Endodermal cell (in vitro differentiated cells): Measurements from ENCODE around the gene MRTFB. TPM values are rescaled to one million over a fixed set of nuclear protein-coding genes. Genes with fewer than 3 reads are reported as not detected.

ENCODE experiments used
- DNase-seq: peaks from one replicate; pipeline ENCODE4 v3.0.0-alpha.2; 2017
- H3K27ac ChIP-seq: 2 replicates; pipeline ENCODE4 v1.5.1; 2013; ENCODE audit warnings: mild to moderate bottlenecking, low read depth, low read length, moderate library complexity
- H3K27me3 ChIP-seq: 2 replicates; pipeline ENCODE4 v1.6.1; 2013; ENCODE audit warnings: mild to moderate bottlenecking, low read length, moderate library complexity; ENCODE audit not compliant: insufficient read depth, control insufficient read depth, poor library complexity, severe bottlenecking
- H3K36me3 ChIP-seq: 2 replicates; pipeline ENCODE4 v1.7.0; 2013; ENCODE audit warnings: mild to moderate bottlenecking, low read length, moderate library complexity; ENCODE audit not compliant: control insufficient read depth, insufficient read depth
- H3K4me1 ChIP-seq: one replicate; pipeline ENCODE4 v1.7.0; 2013; ENCODE audit warnings: low read length; ENCODE audit not compliant: control insufficient read depth, insufficient read depth
- H3K4me3 ChIP-seq: 2 replicates; pipeline ENCODE4 v1.5.1; 2013; ENCODE audit warnings: mild to moderate bottlenecking, low read length, moderate library complexity
- H3K9ac ChIP-seq: 2 replicates; pipeline ENCODE4 v1.6.1; 2013; ENCODE audit warnings: mild to moderate bottlenecking, low read length, moderate library complexity; ENCODE audit not compliant: poor library complexity, severe bottlenecking; ENCODE audit errors: extremely low read depth
- H3K9me3 ChIP-seq: 2 replicates; pipeline ENCODE4 v1.6.1; 2013; ENCODE audit warnings: mild to moderate bottlenecking, low read length, moderate library complexity; ENCODE audit not compliant: control insufficient read depth
- H3K27ac Mint-ChIP-seq: 2 replicates; pipeline ENCODE4 v1.8.0; 2020; ENCODE audit warnings: mixed read lengths
- H3K27me3 Mint-ChIP-seq: 2 replicates; pipeline ENCODE4 v1.8.0; 2021; ENCODE audit warnings: mild to moderate bottlenecking, mixed read lengths; ENCODE audit not compliant: insufficient read depth
- H3K36me3 Mint-ChIP-seq: 2 replicates; pipeline ENCODE4 v1.8.0; 2020; ENCODE audit warnings: low read depth, mixed read lengths
- H3K4me1 Mint-ChIP-seq: 2 replicates; pipeline ENCODE4 v1.8.0; 2020; ENCODE audit warnings: mixed read lengths
- H3K4me3 Mint-ChIP-seq: 2 replicates; pipeline ENCODE4 v1.8.0; 2020; ENCODE audit warnings: mild to moderate bottlenecking, moderate library complexity, mixed read lengths
- H3K9me3 Mint-ChIP-seq: 2 replicates; pipeline ENCODE4 v1.8.0; 2020; ENCODE audit warnings: mild to moderate bottlenecking, mixed read lengths
- WGBS, 2 experiments: methylation state at CpG; one replicate each; pipeline versions ENCODE4 v1.1.5 to v1.1.7; 2013; ENCODE audit warnings: missing lambda C conversion rate in 2 of 2, mixed read lengths in 1 of 2; ENCODE audit not compliant: insufficient coverage in 1 of 2, insufficient read length in 1 of 2; 5-methylcytosine and 5-hydroxymethylcytosine counted together
- total RNA-seq, 2 donors: library from RNA; stranded (reverse); fragmentation: NEBNext Ultra II Directional in 1 of 2; extraction: Animal tissue kit (Norgen Biotek cat#: 25700) in 1 of 2; gene quantifications; 2 replicates in 1 of 2; 3 replicates in 1 of 2; pipeline ENCODE4 v1.2.1, GENCODE V29; 2021
- TF ChIP-seq, protein P1 (sequence below): fragments of 200-600 bp; sonication (generic); conservative IDR thresholded peaks from 2 replicates; pipeline ENCODE4 v1.5.0; 2021; ENCODE audit warnings: antibody characterized with exemption, mild to moderate bottlenecking

The MRTFB gene
- total RNA-seq, 2 donors from 2014 or later = 49.4 to 58.6 TPM

- Histone ChIP-seq H3K27ac (no peak overlapping the region), H3K27me3 (no peaks in the 10 kb centered on the region), H3K36me3 (no peaks in the 10 kb centered on the region), H3K4me1 (peaks cover 5% of the 10 kb centered on the region), H3K9ac (no peak overlapping the region), H3K9me3 (no peaks in the 10 kb centered on the region), H3K4me3 (no peak overlapping the region)
- TF ChIP-seq, protein P1, sequence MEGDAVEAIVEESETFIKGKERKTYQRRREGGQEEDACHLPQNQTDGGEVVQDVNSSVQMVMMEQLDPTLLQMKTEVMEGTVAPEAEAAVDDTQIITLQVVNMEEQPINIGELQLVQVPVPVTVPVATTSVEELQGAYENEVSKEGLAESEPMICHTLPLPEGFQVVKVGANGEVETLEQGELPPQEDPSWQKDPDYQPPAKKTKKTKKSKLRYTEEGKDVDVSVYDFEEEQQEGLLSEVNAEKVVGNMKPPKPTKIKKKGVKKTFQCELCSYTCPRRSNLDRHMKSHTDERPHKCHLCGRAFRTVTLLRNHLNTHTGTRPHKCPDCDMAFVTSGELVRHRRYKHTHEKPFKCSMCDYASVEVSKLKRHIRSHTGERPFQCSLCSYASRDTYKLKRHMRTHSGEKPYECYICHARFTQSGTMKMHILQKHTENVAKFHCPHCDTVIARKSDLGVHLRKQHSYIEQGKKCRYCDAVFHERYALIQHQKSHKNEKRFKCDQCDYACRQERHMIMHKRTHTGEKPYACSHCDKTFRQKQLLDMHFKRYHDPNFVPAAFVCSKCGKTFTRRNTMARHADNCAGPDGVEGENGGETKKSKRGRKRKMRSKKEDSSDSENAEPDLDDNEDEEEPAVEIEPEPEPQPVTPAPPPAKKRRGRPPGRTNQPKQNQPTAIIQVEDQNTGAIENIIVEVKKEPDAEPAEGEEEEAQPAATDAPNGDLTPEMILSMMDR = no peak
- no peaks in the 10 kb centered on the region for H3K4me1 Mint-ChIP-seq
- peaks cover 3% of the 10 kb centered on the region for H3K9me3 Mint-ChIP-seq
- H3K4me3 Mint-ChIP-seq = no peak overlapping the region
- WGBS, 2 experiments = 95 to 100% methylated on average over 1 to 2 of the region's 3 CpGs
- no peak overlapping the region for H3K27ac Mint-ChIP-seq
- no peaks in the 10 kb centered on the region for H3K27me3 Mint-ChIP-seq
- H3K36me3 Mint-ChIP-seq = no peaks in the 10 kb centered on the region
- DNase-seq = no peak
Measured at GRCh38 chr16:14026572-14027285, 44.4 kb upstream of the MRTFB start.

- H3K27ac Mint-ChIP-seq = no peak overlapping the region
- Histone ChIP-seq H3K9ac (no peak overlapping the region), H3K4me1 (peaks cover 3% of the 10 kb centered on the region), H3K36me3 (no peaks in the 10 kb centered on the region), H3K27ac (no peak overlapping the region), H3K9me3 (no peaks in the 10 kb centered on the region), H3K4me3 (no peak overlapping the region), H3K27me3 (no peaks in the 10 kb centered on the region)
- H3K9me3 Mint-ChIP-seq = peaks cover 6% of the 10 kb centered on the region
- WGBS, 2 experiments = 86% methylated on average over 3 of the region's 3 CpGs; no CpG with 5 or more reads in 1 of the 2 experiments
- H3K27me3 Mint-ChIP-seq = no peaks in the 10 kb centered on the region
- no peak for DNase-seq
- no peaks in the 10 kb centered on the region for H3K4me1 Mint-ChIP-seq
- H3K4me3 Mint-ChIP-seq = no peak overlapping the region
- no peaks in the 10 kb centered on the region for H3K36me3 Mint-ChIP-seq
- TF ChIP-seq, protein P1 = no peak
Measured at GRCh38 chr16:14028202-14028601, 42.9 kb upstream of the MRTFB start.

DNA sequence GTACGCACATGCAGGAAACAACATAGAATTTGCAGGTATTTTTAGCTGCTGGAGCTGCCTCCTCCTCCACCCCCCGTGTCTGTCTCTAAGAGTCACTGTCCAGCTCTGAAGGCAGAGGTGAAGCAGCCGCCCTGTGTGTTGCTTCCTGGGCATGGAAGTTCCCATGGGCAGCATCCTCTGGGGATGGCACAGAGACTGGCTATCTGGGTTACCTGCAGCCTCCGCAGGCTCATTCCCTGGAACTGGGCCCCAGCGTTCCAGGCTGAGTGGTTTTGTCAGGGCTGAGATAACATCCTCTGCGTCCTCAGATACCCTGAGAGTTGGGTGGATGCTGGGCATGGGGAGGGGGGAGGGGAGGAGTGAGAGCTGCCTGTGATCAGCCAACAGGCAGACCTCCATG, 41.5 kb upstream of the MRTFB start:
- Histone ChIP-seq H3K27ac (no peak overlapping the region), H3K9me3 (no peaks in the 10 kb centered on the region), H3K27me3 (no peaks in the 10 kb centered on the region), H3K4me3 (no peak overlapping the region), H3K36me3 (no peaks in the 10 kb centered on the region), H3K4me1 (peaks cover 3% of the 10 kb centered on the region), H3K9ac (no peak overlapping the region)
- TF ChIP-seq, protein P1 = no peak
- Mint-ChIP-seq H3K4me3 (no peak overlapping the region), H3K4me1 (no peaks in the 10 kb centered on the region), H3K27ac (no peak overlapping the region), H3K27me3 (no peaks in the 10 kb centered on the region), H3K36me3 (no peaks in the 10 kb centered on the region), H3K9me3 (peaks cover 6% of the 10 kb centered on the region)
- no peak for DNase-seq
- WGBS, 2 experiments = 76 to 80% methylated on average over 6 of the region's 6 CpGs
